DND-41 (cell line): ENCODE results near the gene NECTIN1.

ENCODE experiments used
- CTCF ChIP-seq: IDR thresholded peaks from 2 replicates; pipeline ENCODE4 v1.5.1; 2012; ENCODE audit warnings: borderline replicate concordance, low read length, moderate library complexity, mild to moderate bottlenecking; ENCODE audit not compliant: poor library complexity, severe bottlenecking; ENCODE audit errors: extremely low read depth
- EZH2 ChIP-seq: IDR thresholded peaks from 3 replicates; pipeline ENCODE4 v1.6.1; 2012; ENCODE audit warnings: borderline replicate concordance, low read depth, mild to moderate bottlenecking, moderate library complexity, low read length, inconsistent platforms; ENCODE audit not compliant: severe bottlenecking

GRCh38 chr11:119697882-119698281 is 31.1 kb downstream of the NECTIN1 start:
- TF ChIP-seq CTCF (no peak), EZH2 (no peak)
